HG03280 (cell line): Measurements from ENCODE around the gene ZNF273.
"Not testable (repeated sequence)": the region's sequence is repeated elsewhere in the genome, so short reads cannot be mapped to it uniquely, and the experiment has no call there.

Experiments used
- ATAC-seq: cut with Tn5 transposase; IDR thresholded peaks from one replicate; pipeline ENCODE4 v1.9.1; 2021; ENCODE audit warnings: mild to moderate bottlenecking, moderate library complexity; ENCODE audit not compliant: unreplicated experiment

Gene ZNF273

DNA sequence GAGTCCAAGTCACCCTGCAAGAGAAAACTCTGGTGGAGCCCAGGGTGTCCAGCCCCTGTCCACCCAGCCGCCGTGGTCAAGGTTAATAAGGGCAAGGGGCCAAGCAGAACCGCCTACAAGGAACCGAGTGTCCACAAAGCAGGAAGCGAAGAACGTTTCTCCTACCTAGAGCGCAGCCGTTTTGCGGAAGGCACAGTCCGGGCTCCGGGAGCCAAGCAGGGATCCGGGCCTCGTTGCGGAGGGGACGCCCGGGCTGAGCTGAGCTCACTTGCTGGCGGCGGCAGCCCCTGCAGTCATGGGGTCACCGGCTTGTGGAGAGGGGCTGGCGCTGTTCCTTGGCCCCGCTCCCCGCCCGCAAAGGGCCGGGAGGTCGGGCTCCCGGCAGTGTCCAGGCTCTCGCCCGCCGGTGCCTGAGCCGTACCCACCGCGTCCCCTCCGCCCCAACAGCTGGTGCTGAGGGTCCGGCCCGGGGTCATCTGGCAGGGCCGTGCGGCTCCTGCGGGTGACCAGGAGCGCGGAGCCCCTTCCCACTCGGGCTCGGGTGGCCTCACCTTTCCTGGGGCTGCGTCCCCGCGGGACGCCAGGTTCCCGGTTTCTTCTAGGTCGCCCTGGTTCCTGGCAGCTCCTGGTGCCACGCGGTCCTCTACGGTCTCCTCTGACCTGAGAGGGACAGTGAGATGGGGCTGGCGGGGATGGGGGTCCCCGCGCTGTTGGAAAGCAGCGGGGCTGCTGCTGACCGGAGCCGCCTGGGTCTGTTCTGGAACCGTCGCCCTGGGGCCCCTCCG is 14.0 kb upstream of the ZNF273 start:
- no peak for ATAC-seq

DNA sequence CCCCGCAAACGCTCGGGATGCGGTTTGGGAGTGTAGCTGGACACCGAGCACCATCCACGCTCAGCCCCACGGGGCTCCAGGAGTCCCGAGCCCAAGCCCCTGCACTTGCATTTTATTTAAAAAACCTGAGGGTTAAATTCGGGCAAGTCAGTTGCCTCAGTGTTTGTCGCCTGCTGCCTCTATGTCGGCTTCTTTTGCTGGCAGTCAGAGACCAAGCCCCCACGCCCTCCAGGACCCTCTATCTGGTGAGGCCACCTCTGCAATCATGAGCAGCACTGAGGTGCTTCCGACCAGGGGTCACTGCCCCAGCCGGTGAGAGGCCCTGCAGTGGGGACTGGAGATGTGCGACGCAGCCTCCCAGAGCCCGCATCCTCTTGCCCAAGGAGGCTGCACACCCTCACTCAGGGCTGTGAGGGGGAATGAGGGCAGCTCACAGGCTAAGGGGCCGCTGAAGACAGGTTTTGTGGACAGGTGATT is 13.3 kb upstream of the ZNF273 start:
- ATAC-seq = no peak

DNA sequence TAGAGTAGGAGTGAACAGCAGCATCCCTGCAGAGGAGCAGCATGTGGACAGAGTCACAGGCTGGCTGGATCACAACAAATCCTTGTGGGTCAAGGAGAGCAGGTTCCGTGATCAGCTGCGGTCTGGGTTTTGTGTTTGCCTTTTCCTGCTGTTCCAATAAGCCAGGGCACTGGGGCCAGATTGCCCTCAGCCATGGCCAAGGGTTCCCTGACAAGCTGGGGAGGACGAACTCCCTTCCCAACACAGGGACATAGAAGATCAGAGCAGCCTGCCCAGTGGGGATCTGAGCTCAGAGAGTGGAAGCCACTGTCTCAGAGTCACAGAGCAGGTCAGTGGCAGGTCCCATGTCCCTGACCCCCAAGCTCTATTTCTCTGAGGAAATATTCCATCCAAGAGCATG is 12.8 kb upstream of the ZNF273 start:
- not testable (repeated sequence) for ATAC-seq

DNA sequence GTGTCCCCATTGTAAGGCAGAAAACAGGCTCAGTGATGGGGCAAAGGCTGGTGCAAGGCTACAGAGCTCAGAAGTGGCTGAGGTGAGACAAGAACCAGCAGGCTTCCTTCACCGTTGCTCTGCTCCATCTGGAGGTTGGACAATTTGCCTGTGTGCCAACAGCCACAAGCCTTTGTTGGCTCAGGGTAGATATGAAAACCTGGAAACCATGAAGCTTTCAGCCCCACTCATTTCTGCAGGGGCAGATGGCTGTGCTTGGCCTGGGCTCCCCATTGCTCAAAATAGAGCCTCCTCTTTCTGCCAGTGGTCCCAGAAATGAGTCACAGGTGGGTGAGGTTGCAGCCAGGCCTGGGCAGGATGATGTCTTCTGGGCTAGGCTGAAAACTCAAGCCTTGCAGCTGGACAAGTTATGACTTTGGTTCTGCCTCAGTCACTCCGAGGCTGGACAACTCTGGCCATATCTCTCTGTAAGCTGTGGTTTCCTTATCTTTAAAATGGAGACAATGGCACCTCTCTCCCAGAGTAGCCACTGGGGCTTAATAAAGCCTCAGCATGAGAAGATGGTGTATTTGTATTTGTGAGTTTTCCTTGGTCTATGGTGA is 12.2 kb upstream of the ZNF273 start:
- ATAC-seq = no peak

DNA sequence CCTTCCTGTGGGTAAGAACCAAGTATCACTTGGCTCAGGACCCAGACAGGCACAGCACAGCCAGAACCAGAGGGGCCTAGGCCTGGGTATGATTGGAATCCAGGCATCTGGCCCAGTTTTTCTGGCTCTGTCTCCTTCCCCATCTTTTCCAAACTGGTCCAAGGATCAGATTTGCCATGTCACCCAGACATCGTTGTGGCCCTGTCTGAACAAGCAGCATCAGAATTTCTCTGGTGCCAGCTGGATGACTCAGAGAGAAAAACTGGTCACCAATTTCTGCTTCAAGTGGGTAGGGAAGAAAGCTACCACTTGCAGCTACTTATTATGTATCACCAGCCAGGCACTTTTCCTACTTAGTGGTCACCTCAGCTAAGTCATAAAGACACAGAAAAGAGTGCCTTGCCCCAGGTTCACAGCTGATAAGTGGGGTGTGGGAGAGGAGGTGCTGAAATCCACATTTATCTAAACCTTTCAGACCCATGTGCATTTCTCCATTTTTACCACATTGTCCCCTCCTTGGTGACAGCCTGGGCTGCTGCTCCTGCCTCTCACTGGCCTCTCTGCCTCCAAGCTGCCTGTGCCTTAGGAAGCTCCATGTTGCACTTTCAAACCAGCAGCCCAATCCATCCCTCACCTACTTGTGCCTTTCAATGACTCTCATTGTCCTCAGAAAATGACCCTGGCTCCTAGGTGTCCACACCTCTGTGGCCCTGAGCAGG is 11.6 kb upstream of the ZNF273 start:
- ATAC-seq = not testable (repeated sequence)

DNA sequence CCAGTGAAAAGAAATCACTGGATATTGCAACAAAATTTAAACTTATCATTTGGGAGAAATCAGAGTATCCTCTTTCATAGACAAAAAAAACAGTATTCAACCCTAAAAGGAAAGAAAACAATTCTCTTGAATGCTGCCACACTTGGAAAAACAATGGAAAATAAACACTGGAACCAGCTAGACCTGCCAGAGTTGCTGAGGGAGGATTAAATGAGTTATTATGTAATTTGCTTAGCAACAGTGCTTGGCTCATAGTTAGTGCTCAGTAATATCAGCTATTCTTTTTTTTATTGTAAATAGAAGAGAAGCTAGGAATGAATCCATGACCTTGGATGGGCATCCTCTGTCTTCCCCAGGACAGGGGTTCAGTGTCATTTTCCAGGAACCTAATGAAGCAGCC is 11.0 kb upstream of the ZNF273 start:
- ATAC-seq = no peak

DNA sequence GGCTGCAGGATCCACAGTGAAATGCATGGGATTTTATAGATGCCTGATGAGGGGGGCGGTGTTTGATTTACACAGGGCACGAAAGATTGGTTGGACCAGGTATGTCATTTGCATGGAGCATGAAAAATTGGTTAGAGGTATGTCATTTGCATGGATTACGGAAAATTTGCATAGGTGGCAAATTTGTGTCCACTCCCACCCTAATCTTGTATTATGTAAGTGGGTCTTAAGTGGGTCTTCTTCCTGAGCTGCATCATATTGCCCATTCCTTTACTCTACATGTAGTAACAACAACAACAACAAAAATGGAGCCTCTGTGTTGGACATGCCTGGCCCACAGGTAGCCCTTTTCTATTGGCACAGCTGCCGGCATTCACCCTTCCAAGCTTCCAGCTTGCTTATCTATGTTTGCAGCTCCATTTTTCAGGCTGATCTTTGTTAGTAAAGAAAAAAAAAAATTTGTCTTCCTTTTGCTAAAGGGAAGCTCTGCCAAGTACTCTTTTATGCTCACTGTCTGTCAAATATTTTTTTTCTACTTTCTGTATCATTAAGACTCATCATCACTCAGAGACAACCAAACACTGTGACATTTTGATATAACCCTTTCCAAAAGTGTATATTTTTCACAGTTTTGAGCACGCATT is 10.3 kb upstream of the ZNF273 start:
- no peak for ATAC-seq

DNA sequence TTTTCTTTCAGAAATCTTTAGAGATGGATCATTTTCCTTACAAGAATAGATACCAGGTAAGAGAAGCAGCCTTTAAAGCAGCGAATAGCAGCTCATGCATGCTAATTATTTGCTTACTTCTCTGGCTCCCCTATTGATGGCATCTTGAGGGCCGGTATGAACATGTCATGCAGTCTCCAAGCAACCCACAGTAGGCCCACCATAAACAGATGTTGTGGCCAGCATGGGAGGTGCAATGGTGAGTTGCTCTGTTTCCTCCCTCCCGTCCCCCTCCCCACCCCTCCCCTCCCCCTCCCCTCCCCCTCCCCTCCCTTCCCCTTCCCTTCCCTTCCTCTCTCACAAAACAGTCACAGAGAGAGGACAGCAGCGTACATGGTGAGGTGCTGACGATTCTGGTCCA is 9.7 kb upstream of the ZNF273 start:
- ATAC-seq = no peak

DNA sequence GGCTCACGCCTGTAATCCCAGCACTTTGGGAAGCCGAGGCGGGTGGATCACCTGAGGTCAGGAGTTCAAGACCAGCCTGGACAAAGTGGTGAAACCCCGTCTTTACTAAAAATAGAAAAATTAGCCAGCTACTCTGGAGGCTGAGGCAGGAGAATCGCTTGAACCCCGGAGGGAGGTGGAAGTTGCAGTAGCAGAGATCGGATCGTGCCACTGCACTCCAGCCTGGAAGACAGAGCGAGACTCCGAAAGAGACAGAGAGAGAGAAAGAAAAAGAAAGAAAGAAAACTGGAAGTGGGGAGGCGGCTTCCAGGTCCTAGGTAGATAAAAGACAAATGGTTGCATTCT is 640 bp upstream of the ZNF273 start:
- not testable (repeated sequence) for ATAC-seq

DNA sequence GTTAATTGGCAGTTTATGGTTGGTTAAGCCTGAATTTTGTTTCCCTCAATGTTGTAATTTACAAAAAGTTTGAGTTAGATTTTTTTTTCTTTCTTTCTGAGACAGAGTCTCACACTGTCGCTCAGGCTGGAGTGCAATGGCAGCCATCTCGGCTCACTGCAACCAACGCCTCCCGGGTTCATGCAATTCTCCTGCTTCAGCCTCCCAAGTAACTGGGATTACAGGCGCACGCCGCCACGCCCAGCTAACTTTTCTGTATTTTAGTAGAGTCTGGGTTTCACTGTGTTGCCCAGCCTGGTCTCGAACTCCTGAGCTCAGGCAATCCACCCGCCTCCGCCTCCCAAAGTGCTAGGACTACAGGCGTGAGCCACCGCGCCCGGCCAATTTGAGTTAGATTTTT is 935 bp downstream of the ZNF273 start:
- ATAC-seq = no peak

DNA sequence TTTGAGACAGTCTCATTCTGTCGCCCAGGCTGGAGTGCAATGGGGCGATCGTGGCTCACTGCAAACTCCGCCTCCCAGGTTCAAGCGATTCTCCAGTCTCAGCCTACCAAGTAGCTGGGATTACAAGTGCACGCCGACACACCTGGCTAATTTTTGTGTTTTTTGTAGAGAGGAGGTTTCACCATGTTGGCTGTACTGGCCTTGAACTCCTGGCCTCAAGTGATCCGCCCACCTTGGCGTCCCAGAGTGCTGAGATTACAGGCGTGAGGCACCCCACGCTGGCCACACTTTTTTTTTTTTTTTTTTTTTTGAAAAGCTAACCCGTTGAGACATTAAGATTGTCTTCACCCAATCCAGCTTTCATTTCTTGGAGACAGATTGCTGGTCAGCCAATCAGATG is 2.1 kb downstream of the ZNF273 start:
- ATAC-seq = no peak

DNA sequence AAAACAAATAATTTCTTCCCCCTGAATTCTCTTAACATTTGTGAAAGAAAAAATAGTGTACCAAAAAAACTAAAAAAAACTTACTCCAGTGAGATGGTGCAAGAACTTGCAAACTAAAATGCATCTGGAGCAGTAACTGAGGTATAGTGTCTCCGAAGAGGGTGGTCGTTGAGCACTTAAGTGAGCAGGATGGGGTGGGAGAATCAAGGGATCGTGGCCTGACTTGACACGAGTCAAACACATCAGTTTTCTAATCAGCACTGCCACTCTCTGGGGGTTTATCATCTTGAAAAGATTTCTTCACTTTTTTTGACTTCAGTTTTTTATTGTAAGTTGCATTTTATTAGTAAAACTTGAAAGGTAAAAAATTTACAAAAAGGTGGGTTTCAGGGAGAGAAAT is 2.5 kb downstream of the ZNF273 start:
- no peak for ATAC-seq

DNA sequence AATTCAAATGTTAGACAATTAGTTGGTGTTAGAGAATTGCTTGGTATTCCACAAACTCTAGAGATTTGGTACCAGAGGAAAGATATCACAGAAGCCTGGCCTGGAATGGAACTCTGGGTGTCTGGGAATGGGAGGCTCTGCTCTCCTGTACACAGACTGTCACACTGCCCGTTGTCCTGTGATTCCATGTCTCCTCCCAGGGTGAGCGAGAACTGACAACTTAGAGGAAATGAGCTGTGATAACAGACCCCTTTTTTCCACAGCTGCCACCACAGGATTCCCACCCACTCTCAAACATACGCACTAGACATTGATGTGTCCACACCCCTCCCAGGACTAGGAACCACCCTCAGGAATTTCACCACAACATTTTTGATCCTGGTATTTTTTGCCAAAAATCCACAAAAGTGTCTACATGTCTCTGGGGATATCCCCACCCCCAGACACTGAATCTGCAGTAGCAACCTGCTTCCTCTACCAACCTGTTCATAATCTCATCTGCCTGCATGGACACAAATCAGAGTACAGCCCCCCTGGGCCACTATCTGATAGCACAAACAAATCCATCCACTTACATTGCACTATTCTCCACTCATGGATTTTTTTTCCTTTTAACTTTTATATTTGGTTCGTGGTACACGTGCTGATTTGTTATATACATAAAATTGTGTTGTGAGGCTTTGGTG is 4.7 kb downstream of the ZNF273 start:
- ATAC-seq = no peak

DNA sequence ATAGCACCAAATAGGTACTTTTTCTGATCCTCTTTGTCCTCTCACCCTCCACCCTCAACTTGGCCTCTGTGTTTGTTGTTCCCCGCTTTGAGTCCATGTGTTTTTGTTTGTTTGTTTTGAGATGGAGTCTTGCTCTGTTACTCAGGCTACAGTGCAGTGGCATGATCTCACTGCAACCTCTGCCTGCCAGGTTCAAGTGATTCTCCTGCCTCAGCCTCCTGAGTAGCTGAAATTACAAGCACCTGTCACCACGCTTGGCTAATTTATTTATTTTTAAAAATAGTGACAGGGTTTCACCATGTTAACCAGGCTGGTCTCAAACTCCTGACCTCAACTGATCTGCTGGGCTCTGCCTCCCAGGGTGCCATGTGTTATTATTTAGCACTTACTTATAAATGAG is 5.3 kb downstream of the ZNF273 start:
- ATAC-seq = no peak

DNA sequence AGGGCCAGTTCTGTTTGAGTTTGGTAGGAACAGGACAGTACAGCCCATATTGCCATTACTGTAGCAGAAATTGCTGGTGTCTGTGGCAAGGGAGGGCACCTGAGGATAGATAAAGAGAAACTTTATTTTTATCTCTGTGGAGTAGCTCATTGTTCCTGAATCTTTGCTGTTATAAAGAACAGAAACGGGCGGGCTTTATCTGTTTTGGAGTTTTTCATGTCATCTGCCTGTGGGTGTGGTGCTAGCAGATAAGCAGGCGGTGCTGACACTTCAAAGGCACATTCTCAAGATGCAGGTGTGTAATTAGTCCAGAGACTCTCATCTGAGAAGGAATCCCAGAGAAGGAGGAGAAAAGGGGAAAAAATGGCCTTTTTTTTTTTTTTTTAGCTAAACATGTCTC is 11.5 kb downstream of the ZNF273 start:
- ATAC-seq = no peak

DNA sequence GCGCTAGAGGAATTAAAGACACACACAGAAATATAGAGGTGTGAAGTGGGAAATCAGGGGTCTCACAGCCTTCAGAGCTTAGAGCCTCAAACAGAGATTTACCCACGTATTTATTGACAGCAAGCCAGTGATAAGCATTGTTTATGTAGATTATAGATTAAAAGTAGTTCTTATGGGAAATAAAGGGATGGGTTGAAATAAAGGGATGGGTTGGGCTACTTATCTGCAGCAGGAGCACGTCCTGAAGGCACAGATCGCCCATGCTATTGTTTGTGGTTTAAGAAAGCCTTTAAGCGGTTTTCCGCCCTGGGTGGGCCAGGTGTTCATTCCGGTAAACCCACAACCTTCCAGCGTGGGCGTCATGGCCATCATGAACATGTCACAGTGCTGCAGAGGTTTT is 12.2 kb downstream of the ZNF273 start:
- not testable (repeated sequence) for ATAC-seq

DNA sequence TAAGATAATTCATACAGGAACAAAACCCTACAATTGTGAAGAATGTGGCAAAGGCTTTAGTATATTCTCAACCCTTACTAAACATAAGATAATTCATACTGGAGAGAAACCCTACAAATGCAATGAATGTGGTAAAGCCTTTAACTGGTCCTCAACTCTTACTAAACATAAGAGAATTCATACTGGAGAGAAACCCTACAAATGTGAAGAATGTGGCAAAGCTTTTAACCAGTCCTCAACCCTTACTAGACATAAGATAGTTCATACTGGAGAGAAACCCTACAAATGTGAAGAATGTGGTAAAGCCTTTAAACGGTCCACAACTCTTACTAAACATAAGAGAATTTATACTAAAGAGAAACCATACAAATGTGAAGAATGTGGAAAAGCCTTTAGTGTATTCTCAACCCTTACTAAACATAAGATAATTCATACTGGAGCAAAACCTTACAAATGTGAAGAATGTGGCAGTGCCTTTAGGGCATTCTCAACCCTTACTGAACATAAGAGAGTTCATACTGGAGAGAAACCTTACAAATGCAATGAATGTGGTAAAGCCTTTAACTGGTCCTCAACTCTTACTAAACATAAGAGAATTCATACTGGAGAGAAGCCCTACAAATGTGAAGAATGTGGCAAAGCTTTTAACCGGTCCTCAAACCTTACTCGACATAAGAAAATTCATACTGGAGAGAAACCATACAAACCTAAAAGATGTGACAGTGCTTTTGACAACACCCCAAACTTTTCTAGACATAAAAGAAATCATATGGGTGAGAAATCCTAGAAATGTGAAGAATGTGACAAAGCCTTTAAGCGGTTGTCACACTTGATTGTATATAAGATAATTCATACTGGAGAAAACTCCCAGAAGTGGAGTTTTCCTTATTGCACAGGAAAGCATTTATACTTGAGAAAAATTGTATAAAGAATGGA is 25.4 kb downstream of the ZNF273 start:
- not testable (repeated sequence) for ATAC-seq

DNA sequence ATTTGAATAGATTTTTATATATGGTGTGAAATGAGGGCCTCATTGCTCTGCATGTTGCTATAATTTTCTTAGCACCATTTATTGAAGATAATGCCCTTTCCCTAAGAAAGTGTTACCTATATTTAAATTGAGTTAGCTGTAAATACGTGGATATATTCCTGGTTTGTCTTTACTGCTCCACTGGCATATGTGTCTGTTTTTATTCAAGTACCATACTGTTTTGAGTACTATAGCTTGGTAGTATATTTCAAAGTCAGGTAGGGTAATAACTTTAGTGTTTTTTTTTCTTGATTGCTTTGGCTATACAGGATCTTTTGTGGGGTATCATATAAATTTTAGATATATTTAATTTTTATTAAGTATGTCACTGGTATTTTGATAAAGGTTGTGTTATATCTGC is 31.4 kb downstream of the ZNF273 start:
- no peak for ATAC-seq

DNA sequence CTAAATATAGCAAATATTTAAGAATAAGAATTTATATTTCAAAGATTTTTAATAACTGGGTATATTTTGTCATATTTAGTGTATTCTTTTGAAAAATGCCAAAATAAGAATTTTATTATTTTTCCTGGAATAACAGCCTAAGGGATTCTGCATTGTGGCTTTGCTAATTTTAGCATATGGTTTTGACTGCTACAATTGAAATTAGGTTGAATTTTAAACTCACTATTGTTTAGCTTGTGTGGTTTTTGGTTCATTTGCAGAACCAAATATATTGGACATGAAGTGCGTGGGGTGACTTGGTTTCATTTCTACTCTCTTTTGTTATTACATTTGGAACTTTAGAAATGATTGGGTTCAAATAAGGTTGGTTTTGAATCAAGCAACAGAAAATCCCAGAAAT is 35.5 kb downstream of the ZNF273 start:
- no peak for ATAC-seq

DNA sequence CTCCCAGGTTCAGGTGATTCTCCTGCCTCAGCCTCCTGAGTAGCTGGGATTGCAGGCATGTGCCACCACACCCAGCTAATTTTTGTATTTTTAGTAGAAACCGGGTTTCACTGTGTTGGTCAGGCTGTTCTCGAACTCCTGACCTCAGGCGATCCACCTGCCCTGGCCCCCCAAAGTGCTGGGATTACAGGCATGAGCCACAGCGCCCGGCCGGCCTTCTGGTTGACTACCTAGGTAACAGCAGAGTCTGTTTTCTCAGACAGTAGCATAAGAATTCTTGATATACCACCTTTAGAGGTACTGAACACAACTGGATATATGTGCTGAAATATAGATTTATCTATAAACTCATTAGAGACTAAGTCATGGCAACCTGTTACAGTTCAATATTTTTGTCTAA is 36.9 kb downstream of the ZNF273 start:
- ATAC-seq = not testable (repeated sequence)
